Lung (tissue), 12 donors: ENCODE measurements around the gene MYO10. TPM values are rescaled to one million over a fixed set of nuclear protein-coding genes. Genes with fewer than 3 reads are reported as not detected.

Experiments used
- ATAC-seq: fragments of 200-7000 bp; cut with Tn5 transposase; one replicate; pipeline ENCODE4 v1.9.1; 2020; ENCODE audit warnings: moderate number of reproducible peaks; ENCODE audit not compliant: insufficient read depth, low FRiP score
- DNase-seq, 3 donors: peaks; one replicate each; pipeline ENCODE4 v3.0.0-alpha.2; 2013 to 2017
- H3K27ac ChIP-seq, 2 donors: one replicate each; pipeline ENCODE4 v1.5.1; 2013; ENCODE audit warnings: mild to moderate bottlenecking in 2 of 2, moderate library complexity in 2 of 2, control low read depth in 1 of 2, inconsistent platforms in 1 of 2, low read depth in 1 of 2, low read length in 1 of 2
- H3K27me3 ChIP-seq, 3 donors: one replicate each; pipeline ENCODE4 v1.5.1; 2013; ENCODE audit warnings: low read length in 2 of 3; ENCODE audit not compliant: control insufficient read depth in 3 of 3, insufficient read depth in 3 of 3
- H3K36me3 ChIP-seq, 4 donors: one replicate each; pipeline ENCODE4 v1.5.1; 2013; ENCODE audit warnings: low read length in 4 of 4, mild to moderate bottlenecking in 1 of 4, moderate library complexity in 1 of 4; ENCODE audit not compliant: control insufficient read depth in 4 of 4, insufficient read depth in 4 of 4
- H3K4me1 ChIP-seq, 5 donors: one replicate each; pipeline ENCODE4 v1.5.1; 2013; ENCODE audit warnings: low read length in 5 of 5, mild to moderate bottlenecking in 2 of 5, moderate library complexity in 1 of 5; ENCODE audit not compliant: control insufficient read depth in 5 of 5, insufficient read depth in 5 of 5
- H3K4me3 ChIP-seq: one replicate; pipeline ENCODE4 v1.5.1; 2013; ENCODE audit warnings: mild to moderate bottlenecking, control low read depth, moderate library complexity
- H3K9ac ChIP-seq, 2 donors: one replicate each; pipeline ENCODE4 v1.5.1; 2013; ENCODE audit warnings: low read length in 2 of 2, control low read depth in 1 of 2; ENCODE audit not compliant: insufficient read depth in 1 of 2
- H3K9me3 ChIP-seq, 4 donors: one replicate each; pipeline ENCODE4 v1.5.1; 2013; ENCODE audit warnings: low read length in 3 of 4, mild to moderate bottlenecking in 1 of 4, moderate library complexity in 1 of 4; ENCODE audit not compliant: control insufficient read depth in 4 of 4, insufficient read depth in 3 of 4
- CTCF ChIP-seq: IDR thresholded peaks from 2 replicates; pipeline ENCODE4 v1.5.1; 2012; ENCODE audit warnings: mild to moderate bottlenecking; ENCODE audit errors: control extremely low read depth, extremely low read depth
- WGBS, 2 donors: extraction: QIAGEN DNeasy Blood & Tissue Kit; methylation state at CpG; one replicate each; pipeline ENCODE4 v1.1.7; 2013; 5-methylcytosine and 5-hydroxymethylcytosine counted together
- polyA plus RNA-seq, 2 donors: library from polyadenylated mRNA; stranded (reverse); fragments of 200-250 nt; gene quantifications; one replicate each; pipeline ENCODE4 v1.2.1, GENCODE V29; 2013
- total RNA-seq, 2 donors: library from RNA; depleted of rRNA in 1 of 2; stranded (reverse); fragments of >200 nt in 1 of 2; gene quantifications; one replicate each; pipeline ENCODE4 v1.2.1, GENCODE V29; 2014 to 2021
- donor health status: control.
- donor health status: control.
- donor health status: Bipolar disorder and iron deficiency.
- donor health status: healthy.
- donor health status: DM: yes; HTN: yes; CAD: no.

MYO10 gene
- total and polyA plus RNA-seq, 4 donors = 10.6 to 71.5 (median 28.2) TPM

DNA sequence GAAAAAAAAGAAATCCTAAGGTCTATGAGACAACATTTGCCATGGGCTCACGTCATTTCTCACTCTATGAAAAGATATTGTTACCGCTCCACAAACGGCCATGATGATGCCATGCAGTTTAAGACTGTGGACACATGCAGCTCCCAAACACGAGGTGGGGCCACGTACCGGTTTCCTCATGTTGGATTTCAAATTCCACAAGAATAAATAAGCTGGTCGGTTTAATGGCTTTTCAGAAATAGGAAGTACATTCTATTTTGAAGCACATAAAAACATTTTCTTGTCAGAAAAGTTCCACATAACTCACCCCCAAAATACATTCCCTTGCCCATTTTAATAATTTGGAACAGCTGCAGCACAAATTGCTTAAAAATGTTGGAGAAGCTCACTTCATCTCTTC, 130.6 kb downstream of the MYO10 start:
- no peak for TF ChIP-seq CTCF
- 83 to 84% methylated on average over 7 of the region's 7 CpGs for WGBS, 2 donors
- no peak overlapping the region for H3K27ac ChIP-seq
- H3K9ac ChIP-seq = no peak overlapping the region
- no peaks in the 10 kb centered on the region for H3K36me3 ChIP-seq
- peaks cover 7 to 24% (median 19%) of the 10 kb centered on the region in 5 donors for H3K4me1 ChIP-seq
- ATAC-seq (no peak), DNase-seq (no peak)
- no peak overlapping the region for H3K4me3 ChIP-seq
- no peaks in the 10 kb centered on the region for H3K9me3 ChIP-seq
- H3K27me3 ChIP-seq = no peaks in the 10 kb centered on the region

DNA sequence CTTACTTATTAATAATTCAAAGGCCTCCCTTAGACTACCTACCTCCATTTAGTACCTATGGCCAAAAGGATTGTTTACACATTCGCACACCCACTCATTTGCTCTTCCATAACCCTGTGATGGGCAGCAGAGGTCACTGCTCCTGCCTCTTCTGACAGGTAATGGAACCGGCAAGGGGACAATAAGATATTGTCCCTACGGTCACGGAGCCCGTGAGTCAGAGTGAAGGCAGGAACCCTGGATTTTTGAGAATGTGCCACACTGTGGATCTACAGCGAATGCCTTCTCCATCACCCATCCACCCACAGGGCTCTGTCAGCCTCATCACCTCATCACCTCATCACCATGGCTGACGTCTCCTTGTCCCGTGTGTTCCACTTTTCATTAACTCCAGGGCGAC, 132.3 kb downstream of the MYO10 start:
- no peaks in the 10 kb centered on the region for H3K9me3 ChIP-seq
- DNase-seq = no peak
- no peak overlapping the region for H3K27ac ChIP-seq
- TF ChIP-seq CTCF = no peak
- H3K9ac ChIP-seq = no peak overlapping the region
- no peak for ATAC-seq
- no peak overlapping the region for H3K4me3 ChIP-seq
- WGBS, 2 donors = 93 to 94% methylated on average over 9 of the region's 9 CpGs
- H3K27me3 ChIP-seq = no peaks in the 10 kb centered on the region
- peaks cover 0 to 14% (median 9%) of the 10 kb centered on the region in 5 donors for H3K4me1 ChIP-seq
- H3K36me3 ChIP-seq = no peaks in the 10 kb centered on the region

DNA sequence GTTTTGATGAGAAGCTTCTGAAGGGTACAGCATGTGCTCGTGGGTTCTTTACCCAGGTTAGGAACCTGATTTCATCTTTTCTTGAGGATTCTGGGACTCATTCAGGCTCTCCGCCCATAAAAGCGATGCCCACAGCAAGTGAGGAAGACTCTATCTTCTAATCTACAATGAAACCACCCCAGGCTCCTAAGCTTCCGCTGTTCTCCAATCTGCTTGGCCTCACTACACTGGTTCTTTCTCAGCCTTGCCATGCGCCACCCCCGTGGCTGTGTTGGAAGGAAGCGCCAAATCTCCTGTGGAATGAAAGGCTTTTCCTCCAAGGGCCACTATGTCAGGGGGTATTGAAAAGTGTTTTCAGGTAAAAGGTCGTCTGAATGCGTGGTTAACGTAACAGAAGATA, 135.6 kb downstream of the MYO10 start:
- Histone ChIP-seq H3K27ac (no peak overlapping the region), H3K27me3 (no peaks in the 10 kb centered on the region), H3K36me3 (no peaks in the 10 kb centered on the region), H3K4me1 (peaks cover 0 to 3% (median 0%) of the 10 kb centered on the region in 5 donors), H3K9me3 (no peaks in the 10 kb centered on the region), H3K4me3 (no peak overlapping the region), H3K9ac (no peak overlapping the region)
- ATAC-seq = no peak
- DNase-seq = no peak
- no peak for TF ChIP-seq CTCF
- 93% methylated on average over 10 of the region's 10 CpGs for WGBS, 2 donors

DNA sequence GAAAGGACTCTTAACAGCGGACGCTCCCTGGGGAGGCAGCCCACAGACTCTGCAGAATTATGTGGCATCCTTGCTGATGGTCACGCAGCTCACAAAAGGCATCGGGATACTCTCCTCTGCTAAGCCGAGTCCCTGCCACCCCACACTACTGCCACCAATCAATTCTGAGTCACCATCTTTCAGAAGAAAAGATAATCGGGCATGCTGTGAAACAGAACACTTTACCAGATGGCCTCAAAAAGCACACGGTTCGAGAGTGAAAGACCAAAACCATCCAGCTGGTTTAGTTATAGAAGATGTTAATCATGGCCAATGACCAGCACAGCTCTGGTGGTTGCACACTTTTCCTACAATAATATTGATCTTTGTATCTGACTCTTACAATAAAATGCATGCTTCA, 136.3 kb downstream of the MYO10 start:
- H3K9me3 ChIP-seq = no peaks in the 10 kb centered on the region
- TF ChIP-seq CTCF = no peak
- DNase-seq (no peak), ATAC-seq (no peak)
- H3K4me1 ChIP-seq = peaks cover 0 to 3% (median 0%) of the 10 kb centered on the region in 5 donors
- no peaks in the 10 kb centered on the region for H3K27me3 ChIP-seq
- no peaks in the 10 kb centered on the region for H3K36me3 ChIP-seq
- H3K27ac ChIP-seq = no peak overlapping the region
- H3K4me3 ChIP-seq = no peak overlapping the region
- WGBS, 2 donors = 91 to 93% methylated on average over 8 of the region's 8 CpGs
- H3K9ac ChIP-seq = no peak overlapping the region
